ENCODE results near the gene IMPACT.

- TF ChIP-seq CTCF (IDR thresholded peaks at IDR 0.05) (no peak), POLR2AphosphoS5 (IDR thresholded peaks at IDR 0.05; ENCODE audit: low read depth, low read length) (no peak)
- TF ChIP-seq, protein P1, sequence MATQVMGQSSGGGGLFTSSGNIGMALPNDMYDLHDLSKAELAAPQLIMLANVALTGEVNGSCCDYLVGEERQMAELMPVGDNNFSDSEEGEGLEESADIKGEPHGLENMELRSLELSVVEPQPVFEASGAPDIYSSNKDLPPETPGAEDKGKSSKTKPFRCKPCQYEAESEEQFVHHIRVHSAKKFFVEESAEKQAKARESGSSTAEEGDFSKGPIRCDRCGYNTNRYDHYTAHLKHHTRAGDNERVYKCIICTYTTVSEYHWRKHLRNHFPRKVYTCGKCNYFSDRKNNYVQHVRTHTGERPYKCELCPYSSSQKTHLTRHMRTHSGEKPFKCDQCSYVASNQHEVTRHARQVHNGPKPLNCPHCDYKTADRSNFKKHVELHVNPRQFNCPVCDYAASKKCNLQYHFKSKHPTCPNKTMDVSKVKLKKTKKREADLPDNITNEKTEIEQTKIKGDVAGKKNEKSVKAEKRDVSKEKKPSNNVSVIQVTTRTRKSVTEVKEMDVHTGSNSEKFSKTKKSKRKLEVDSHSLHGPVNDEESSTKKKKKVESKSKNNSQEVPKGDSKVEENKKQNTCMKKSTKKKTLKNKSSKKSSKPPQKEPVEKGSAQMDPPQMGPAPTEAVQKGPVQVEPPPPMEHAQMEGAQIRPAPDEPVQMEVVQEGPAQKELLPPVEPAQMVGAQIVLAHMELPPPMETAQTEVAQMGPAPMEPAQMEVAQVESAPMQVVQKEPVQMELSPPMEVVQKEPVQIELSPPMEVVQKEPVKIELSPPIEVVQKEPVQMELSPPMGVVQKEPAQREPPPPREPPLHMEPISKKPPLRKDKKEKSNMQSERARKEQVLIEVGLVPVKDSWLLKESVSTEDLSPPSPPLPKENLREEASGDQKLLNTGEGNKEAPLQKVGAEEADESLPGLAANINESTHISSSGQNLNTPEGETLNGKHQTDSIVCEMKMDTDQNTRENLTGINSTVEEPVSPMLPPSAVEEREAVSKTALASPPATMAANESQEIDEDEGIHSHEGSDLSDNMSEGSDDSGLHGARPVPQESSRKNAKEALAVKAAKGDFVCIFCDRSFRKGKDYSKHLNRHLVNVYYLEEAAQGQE (IDR thresholded peaks at IDR 0.05; ENCODE audit: insufficient read depth in 1 of 2, low read depth in 2 of 2, low read length in 1 of 2): no peak
These were observed 49.6 kb downstream of the IMPACT start for GRCh38 chr18:24475926-24476589.

Data from Panc1 (cell line).